Suprapubic skin (tissue), 4 donors: ENCODE measurements around the gene VWF. TPM values are rescaled to one million over a fixed set of nuclear protein-coding genes. Genes with fewer than 3 reads are reported as not detected.

Experiments used
- DNase-seq, 2 donors: peaks; one replicate each; pipeline ENCODE4 v3.0.0-alpha.2; 2019; ENCODE audit warnings: low spot score in 2 of 2
- H3K27ac ChIP-seq: fragments of 200-600 bp; sonication (generic); one replicate; pipeline ENCODE4 v1.5.1; 2019
- H3K27me3 ChIP-seq: fragments of 200-600 bp; sonication (generic); one replicate; pipeline ENCODE4 v1.5.1; 2019
- H3K36me3 ChIP-seq: fragments of 200-600 bp; sonication (generic); one replicate; pipeline ENCODE4 v1.5.1; 2019
- H3K4me1 ChIP-seq: fragments of 200-600 bp; sonication (generic); one replicate; pipeline ENCODE4 v1.5.1; 2019
- H3K4me3 ChIP-seq: fragments of 200-600 bp; sonication (generic); one replicate; pipeline ENCODE4 v1.5.1; 2019; ENCODE audit warnings: mild to moderate bottlenecking
- H3K9me3 ChIP-seq: fragments of 200-600 bp; sonication (generic); one replicate; pipeline ENCODE4 v1.5.1; 2019
- EP300 ChIP-seq: sonication (generic); formaldehyde crosslinking; IDR thresholded peaks from one replicate; pipeline ENCODE4 v1.6.1; 2017; ENCODE audit warnings: antibody characterized with exemption
- POLR2A ChIP-seq, 2 donors: fragments of 450-650 bp; IDR thresholded peaks; one replicate each; pipeline ENCODE4 v1.6.1; 2017; ENCODE audit warnings: antibody characterized with exemption in 2 of 2, mild to moderate bottlenecking in 2 of 2, moderate library complexity in 2 of 2
- POLR2AphosphoS5 ChIP-seq, 3 donors: sonication (generic); formaldehyde crosslinking; IDR thresholded peaks; one replicate each; pipeline ENCODE4 v1.6.1; 2017; ENCODE audit warnings: antibody characterized with exemption in 3 of 3
- WGBS: methylation state at CpG from one replicate; pipeline ENCODE4 v1.1.5; 2018; 5-methylcytosine and 5-hydroxymethylcytosine counted together
- total RNA-seq, 4 donors: library from RNA; depleted of rRNA; stranded (reverse); fragments of >200 nt; gene quantifications; one replicate each; pipeline ENCODE4 v1.1.0, GENCODE V29; 2016
- TF ChIP-seq, protein P1 (sequence below), 2 donors: fragments of 200-600 bp in 1 of 2; fragments of 450-650 bp in 1 of 2; sonication (generic) in 1 of 2; IDR thresholded peaks; one replicate each; pipeline ENCODE4 v1.5.1; 2016 to 2019; ENCODE audit warnings: antibody characterized with exemption in 2 of 2, mild to moderate bottlenecking in 1 of 2, moderate library complexity in 1 of 2

VWF gene
- total RNA-seq, 4 donors from 2014 or later, result 35.5 to 91.7 (median 61.7) TPM

DNA sequence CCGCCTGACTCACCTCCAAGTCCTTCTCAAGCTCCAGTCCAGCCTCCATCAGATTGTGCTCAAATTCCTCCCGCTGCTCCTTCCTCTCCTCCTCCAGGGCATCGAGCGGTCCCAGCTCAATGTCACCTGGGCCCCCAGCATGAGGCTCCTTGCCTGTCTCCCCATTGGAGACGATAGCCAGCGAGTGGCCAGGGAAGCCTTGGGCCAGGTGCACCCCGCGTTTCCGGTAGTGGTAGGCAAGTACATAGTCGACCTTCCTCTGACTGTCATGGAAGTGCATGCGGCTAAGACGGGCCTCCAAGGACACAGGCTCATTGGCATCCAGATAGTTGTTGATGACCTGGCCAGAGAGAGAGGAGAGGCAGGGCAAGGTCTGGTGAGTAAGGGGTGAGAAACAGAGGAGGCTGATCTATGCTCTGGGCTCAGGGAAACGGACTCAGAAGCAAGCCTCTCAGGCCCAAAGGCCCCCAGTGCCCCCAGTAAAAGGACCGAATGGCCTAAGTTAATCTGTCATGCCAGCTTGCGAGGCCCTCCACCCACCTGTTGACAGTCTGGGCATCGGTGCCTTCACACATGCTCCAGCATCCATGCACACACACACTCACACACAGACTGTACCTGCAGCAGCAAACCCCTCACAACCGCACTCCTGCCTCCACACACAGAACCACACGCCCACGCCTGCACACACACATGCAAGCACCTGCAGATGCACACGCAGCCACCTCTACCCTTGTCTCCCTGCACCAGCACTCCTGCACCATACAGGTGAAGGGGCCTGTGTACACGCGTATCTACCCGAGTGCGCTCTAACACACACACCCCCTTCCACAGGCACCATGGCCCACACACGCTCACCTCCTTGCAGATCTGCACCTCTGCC is 203.2 kb downstream of the VWF start:
- Histone ChIP-seq H3K36me3 (no peaks in the 10 kb centered on the region), H3K4me3 (no peak overlapping the region), H3K9me3 (no peaks in the 10 kb centered on the region), H3K27me3 (no peaks in the 10 kb centered on the region), H3K27ac (no peak overlapping the region), H3K4me1 (no peaks in the 10 kb centered on the region)
- TF ChIP-seq POLR2A (IDR thresholded peaks at IDR 0.05), result no peak
- TF ChIP-seq, protein P1, sequence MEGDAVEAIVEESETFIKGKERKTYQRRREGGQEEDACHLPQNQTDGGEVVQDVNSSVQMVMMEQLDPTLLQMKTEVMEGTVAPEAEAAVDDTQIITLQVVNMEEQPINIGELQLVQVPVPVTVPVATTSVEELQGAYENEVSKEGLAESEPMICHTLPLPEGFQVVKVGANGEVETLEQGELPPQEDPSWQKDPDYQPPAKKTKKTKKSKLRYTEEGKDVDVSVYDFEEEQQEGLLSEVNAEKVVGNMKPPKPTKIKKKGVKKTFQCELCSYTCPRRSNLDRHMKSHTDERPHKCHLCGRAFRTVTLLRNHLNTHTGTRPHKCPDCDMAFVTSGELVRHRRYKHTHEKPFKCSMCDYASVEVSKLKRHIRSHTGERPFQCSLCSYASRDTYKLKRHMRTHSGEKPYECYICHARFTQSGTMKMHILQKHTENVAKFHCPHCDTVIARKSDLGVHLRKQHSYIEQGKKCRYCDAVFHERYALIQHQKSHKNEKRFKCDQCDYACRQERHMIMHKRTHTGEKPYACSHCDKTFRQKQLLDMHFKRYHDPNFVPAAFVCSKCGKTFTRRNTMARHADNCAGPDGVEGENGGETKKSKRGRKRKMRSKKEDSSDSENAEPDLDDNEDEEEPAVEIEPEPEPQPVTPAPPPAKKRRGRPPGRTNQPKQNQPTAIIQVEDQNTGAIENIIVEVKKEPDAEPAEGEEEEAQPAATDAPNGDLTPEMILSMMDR (IDR thresholded peaks at IDR 0.05), result no peak
- TF ChIP-seq EP300, result no peak
- no peak for TF ChIP-seq POLR2AphosphoS5 (IDR thresholded peaks at IDR 0.05)
- WGBS, result 92% methylated on average over 25 of the region's 25 CpGs
- no peak for DNase-seq

DNA sequence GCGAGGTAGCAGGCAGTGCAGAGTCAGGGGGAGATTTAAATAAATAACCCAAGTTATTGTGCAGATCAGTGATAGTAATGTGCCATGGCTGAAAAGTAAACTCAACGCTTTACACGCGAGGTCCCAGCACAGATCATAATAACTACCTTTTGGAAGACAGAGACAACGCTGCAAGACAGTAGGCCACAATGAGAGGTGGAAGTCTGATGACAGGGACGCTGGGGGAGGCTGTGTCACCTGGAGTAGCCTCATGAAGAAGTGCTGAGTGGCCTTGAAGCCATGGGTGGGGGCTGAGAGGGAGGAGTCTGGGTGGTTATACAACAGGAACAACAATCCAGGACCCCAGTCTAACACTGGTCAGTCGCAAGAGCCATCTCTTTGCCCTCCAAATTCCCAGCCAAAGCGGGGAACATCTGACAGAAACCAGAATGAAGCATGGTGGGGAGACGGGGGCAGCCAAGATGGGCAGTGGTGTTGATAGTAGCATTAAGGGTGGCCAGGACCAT is 207.6 kb downstream of the VWF start:
- no peaks in the 10 kb centered on the region for H3K4me1 ChIP-seq
- TF ChIP-seq EP300, result no peak
- TF ChIP-seq POLR2AphosphoS5 (IDR thresholded peaks at IDR 0.05), result no peak
- TF ChIP-seq, protein P1 (IDR thresholded peaks at IDR 0.05), result no peak
- TF ChIP-seq POLR2A (IDR thresholded peaks at IDR 0.05), result no peak
- 90% methylated on average over 9 of the region's 9 CpGs for WGBS
- no peak overlapping the region for H3K27ac ChIP-seq
- H3K36me3 ChIP-seq, result no peaks in the 10 kb centered on the region
- no peak for DNase-seq
- H3K9me3 ChIP-seq, result no peaks in the 10 kb centered on the region
- no peak overlapping the region for H3K4me3 ChIP-seq
- H3K27me3 ChIP-seq, result peaks cover 7% of the 10 kb centered on the region

DNA sequence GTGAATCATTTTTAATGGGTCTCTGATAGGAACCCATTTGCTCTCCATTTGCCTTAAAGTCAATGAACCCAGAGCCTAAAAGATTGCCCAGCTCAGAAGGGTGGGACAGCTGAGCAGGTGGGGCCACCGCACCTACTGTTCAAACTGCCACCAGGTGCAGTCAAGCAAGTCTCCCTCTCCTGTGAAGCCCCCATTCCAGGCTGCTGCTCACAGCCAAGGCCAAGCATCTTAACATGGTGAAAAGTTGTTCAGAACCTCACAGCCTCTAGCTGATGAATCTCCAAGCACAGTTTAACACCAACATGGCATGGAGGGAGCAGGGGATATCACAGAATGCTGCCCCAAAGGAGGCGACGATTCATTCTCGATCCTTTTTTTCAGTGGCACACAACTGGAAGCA is 209.0 kb downstream of the VWF start:
- DNase-seq, result no peak
- Histone ChIP-seq H3K36me3 (no peaks in the 10 kb centered on the region), H3K27ac (no peak overlapping the region), H3K4me3 (no peak overlapping the region), H3K4me1 (no peaks in the 10 kb centered on the region), H3K9me3 (no peaks in the 10 kb centered on the region), H3K27me3 (peaks cover 13% of the 10 kb centered on the region)
- WGBS, result 98% methylated on average over 4 of the region's 4 CpGs
- no peak for TF ChIP-seq POLR2AphosphoS5 (IDR thresholded peaks at IDR 0.05)

DNA sequence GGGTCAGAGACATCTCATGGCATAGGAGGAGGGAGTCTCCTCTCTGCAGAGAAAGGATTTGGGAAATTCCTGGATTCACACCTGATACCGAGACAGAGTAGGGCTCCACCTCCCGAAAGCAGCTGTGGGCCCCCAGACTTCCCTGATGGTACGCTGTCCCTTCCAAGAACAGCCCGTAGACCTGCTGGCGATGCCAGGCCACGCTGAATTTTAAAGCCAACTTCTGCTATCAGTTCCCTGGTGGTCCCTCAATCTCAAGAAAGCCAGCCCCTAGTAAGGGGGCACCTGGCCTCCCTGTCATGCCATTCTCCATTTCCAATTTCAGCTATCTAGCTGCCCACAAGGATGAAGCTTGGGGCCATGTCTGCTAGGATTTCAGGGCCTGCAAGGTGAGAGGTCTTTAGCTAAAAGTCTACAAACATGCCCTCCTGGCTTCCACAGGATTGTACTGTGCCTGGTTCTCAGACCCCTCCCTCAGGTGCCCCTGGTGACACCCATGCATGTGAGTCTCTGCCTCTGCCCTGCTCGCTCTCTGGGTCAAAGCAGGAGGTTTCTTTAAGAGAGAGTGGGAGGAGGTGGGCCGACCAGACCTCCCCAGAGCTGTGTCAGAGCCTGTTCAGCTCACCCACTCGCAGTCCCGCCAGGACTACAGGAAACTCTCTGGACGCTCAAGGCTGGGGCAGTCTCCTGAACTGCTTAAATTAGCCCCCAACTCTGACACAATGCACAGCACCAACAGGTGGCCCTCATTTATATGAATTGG is 209.9 kb downstream of the VWF start:
- DNase-seq, result no peak
- Histone ChIP-seq H3K27me3 (peaks cover 14% of the 10 kb centered on the region), H3K36me3 (no peaks in the 10 kb centered on the region), H3K4me3 (no peak overlapping the region), H3K4me1 (no peaks in the 10 kb centered on the region), H3K9me3 (no peaks in the 10 kb centered on the region), H3K27ac (no peak overlapping the region)
- TF ChIP-seq POLR2AphosphoS5 (IDR thresholded peaks at IDR 0.05) (no peak), EP300 (no peak), POLR2A (IDR thresholded peaks at IDR 0.05) (no peak)
- TF ChIP-seq, protein P1 (IDR thresholded peaks at IDR 0.05), result no peak
- WGBS, result 80% methylated on average over 6 of the region's 11 CpGs

DNA sequence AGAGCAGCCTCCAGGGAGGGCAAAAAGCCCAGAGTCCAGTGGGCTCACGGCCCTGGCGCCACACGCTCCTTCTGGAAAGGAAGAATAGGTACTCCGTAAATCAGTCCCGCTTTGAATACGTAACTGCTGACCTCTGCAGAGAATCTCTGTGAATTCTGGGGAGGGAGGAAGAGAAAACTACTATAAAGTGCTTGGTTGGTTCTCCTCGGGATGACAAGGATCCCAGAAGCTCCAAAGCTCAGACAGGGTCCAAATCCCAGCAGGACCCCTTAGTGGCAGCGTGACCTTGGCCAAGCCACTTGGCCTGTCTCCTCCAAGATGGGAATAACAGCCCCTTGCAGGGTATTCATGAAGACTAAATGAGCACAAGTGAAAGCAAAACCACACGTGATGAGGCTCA is 211.1 kb downstream of the VWF start:
- no peaks in the 10 kb centered on the region for H3K4me1 ChIP-seq
- TF ChIP-seq POLR2A (IDR thresholded peaks at IDR 0.05), result no peak
- TF ChIP-seq, protein P1 (IDR thresholded peaks at IDR 0.05), result no peak
- TF ChIP-seq EP300, result no peak
- no peak for TF ChIP-seq POLR2AphosphoS5 (IDR thresholded peaks at IDR 0.05)
- 82% methylated on average over 9 of the region's 9 CpGs for WGBS

More for the DNA sequence above, 211.1 kb downstream of the VWF start:
- no peak overlapping the region for H3K27ac ChIP-seq
- no peak overlapping the region for H3K4me3 ChIP-seq
- no peak for DNase-seq
- no peaks in the 10 kb centered on the region for H3K9me3 ChIP-seq
- peaks cover 18% of the 10 kb centered on the region for H3K27me3 ChIP-seq
- no peaks in the 10 kb centered on the region for H3K36me3 ChIP-seq
